Measurements from ENCODE around the gene SPATA6L.

SPATA6L gene

GRCh38 chr9:4581035-4581760 is 85.1 kb downstream of the SPATA6L start:
- DNase-seq: no peak

- no peak for DNase-seq
Observed at GRCh38 chr9:4579001-4579400, 87.3 kb downstream of the SPATA6L start.

GRCh38 chr9:4576448-4576847 is 89.8 kb downstream of the SPATA6L start:
- DNase-seq: no peak

- no peak for DNase-seq
Observed at GRCh38 chr9:4575997-4576396, 90.3 kb downstream of the SPATA6L start.

- DNase-seq: no peak
Observed at GRCh38 chr9:4574657-4575243, 91.5 kb downstream of the SPATA6L start.

- no peak for DNase-seq
Observed at GRCh38 chr9:4573634-4574389, 92.5 kb downstream of the SPATA6L start.

- DNase-seq: no peak
Observed at GRCh38 chr9:4573176-4573575, 93.1 kb downstream of the SPATA6L start.

GRCh38 chr9:4572184-4572826 is 94.0 kb downstream of the SPATA6L start:
- DNase-seq: no peak

- no peak for DNase-seq
Observed at GRCh38 chr9:4569101-4569500, 97.2 kb downstream of the SPATA6L start.

- DNase-seq: no peak
Observed at GRCh38 chr9:4567601-4568000, 98.7 kb downstream of the SPATA6L start.

GRCh38 chr9:4566806-4567205 is 99.5 kb downstream of the SPATA6L start:
- no peak for DNase-seq

GRCh38 chr9:4563105-4563504 is 103.2 kb downstream of the SPATA6L start:
- DNase-seq: no peak

- DNase-seq: no peak
Observed at GRCh38 chr9:4559261-4560182, 106.8 kb downstream of the SPATA6L start.

- DNase-seq: no peak
Observed at GRCh38 chr9:4558371-4558998, 107.8 kb downstream of the SPATA6L start.

- DNase-seq: no peak
Observed at GRCh38 chr9:4555236-4555635, 111.0 kb downstream of the SPATA6L start.

- DNase-seq: no peak
Observed at GRCh38 chr9:4553951-4554381, 112.3 kb downstream of the SPATA6L start.

GRCh38 chr9:4550777-4551484 is 115.3 kb downstream of the SPATA6L start:
- DNase-seq: no peak

- DNase-seq: no peak
Observed at GRCh38 chr9:4549751-4550295, 116.5 kb downstream of the SPATA6L start.

- DNase-seq: peak in 1 of 2 experiments; percentile 3
Observed at GRCh38 chr9:4548811-4549725, 117.2 kb downstream of the SPATA6L start.
